H7 (cell line): ENCODE data around the gene MYH11. TPM values are rescaled to one million over a fixed set of nuclear protein-coding genes. Genes with fewer than 3 reads are reported as not detected.
"Not testable (repeated sequence)": the region's sequence is repeated elsewhere in the genome, so short reads cannot be mapped to it uniquely, and the experiment has no call there.

Source experiments
- DNase-seq: peaks from one replicate; pipeline ENCODE4 v3.0.0; 2012
- H3K27me3 ChIP-seq: 2 replicates; pipeline ENCODE4 v1.6.0; 2011; ENCODE audit warnings: mild to moderate bottlenecking, low read length; ENCODE audit not compliant: control insufficient read depth, insufficient read depth
- H3K36me3 ChIP-seq: replicated peaks from 2 replicates; pipeline ENCODE4 v1.5.1; 2011; ENCODE audit warnings: low read length; ENCODE audit not compliant: control insufficient read depth, insufficient read depth
- H3K4me3 ChIP-seq: 2 replicates; pipeline ENCODE4 v1.5.1; 2011; ENCODE audit warnings: low read depth, mild to moderate bottlenecking, control low read depth, low read length, moderate library complexity; ENCODE audit not compliant: insufficient read depth
- total RNA-seq: library from RNA; depleted of rRNA; stranded (reverse); fragments of >200 nt; shearing (Covaris generic); gene quantifications from 2 replicates; pipeline ENCODE4 v1.2.3, GENCODE V29; 2014

MYH11 gene
- total RNA-seq, 1 experiment from 2014 or later, result not detected

GRCh38 chr16:15714393-15715172 lies 142.2 kb downstream of the MYH11 start:
- Histone ChIP-seq H3K4me3 (no peak overlapping the region), H3K36me3 (0 out of 2 replicates have a peak, but pooled peaks cover 1% of the 10 kb centered on the region), H3K27me3 (no peaks in the 10 kb centered on the region)
- peak; percentile 63 for DNase-seq

GRCh38 chr16:15708997-15709396 lies 147.8 kb downstream of the MYH11 start:
- no peaks in the 10 kb centered on the region for H3K27me3 ChIP-seq
- H3K4me3 ChIP-seq, result no peak overlapping the region
- peaks cover 3% of the 10 kb centered on the region for H3K36me3 ChIP-seq
- no peak for DNase-seq

GRCh38 chr16:15708096-15708495 lies 148.7 kb downstream of the MYH11 start:
- DNase-seq, result no peak
- H3K27me3 ChIP-seq, result no peaks in the 10 kb centered on the region
- no peak overlapping the region for H3K4me3 ChIP-seq
- peaks cover 3% of the 10 kb centered on the region for H3K36me3 ChIP-seq

GRCh38 chr16:15707332-15707731 lies 149.5 kb downstream of the MYH11 start:
- no peaks in the 10 kb centered on the region for H3K27me3 ChIP-seq
- no peak for DNase-seq
- H3K4me3 ChIP-seq, result no peak overlapping the region
- peaks cover 3% of the 10 kb centered on the region for H3K36me3 ChIP-seq

GRCh38 chr16:15705064-15705565 lies 151.7 kb downstream of the MYH11 start:
- Histone ChIP-seq H3K27me3 (no peaks in the 10 kb centered on the region), H3K36me3 (peaks cover 5% of the 10 kb centered on the region), H3K4me3 (no peak overlapping the region)
- DNase-seq, result no peak

GRCh38 chr16:15704545-15704987 lies 152.3 kb downstream of the MYH11 start:
- DNase-seq, result peak; percentile 88
- Histone ChIP-seq H3K27me3 (no peaks in the 10 kb centered on the region), H3K36me3 (peaks cover 8% of the 10 kb centered on the region), H3K4me3 (no peak overlapping the region)

- no peak overlapping the region for H3K4me3 ChIP-seq
- no peak for DNase-seq
- H3K27me3 ChIP-seq, result no peaks in the 10 kb centered on the region
- peaks cover 13% of the 10 kb centered on the region for H3K36me3 ChIP-seq
These were observed 153.6 kb downstream of the MYH11 start for GRCh38 chr16:15703029-15703736.

GRCh38 chr16:15701975-15702970 lies 154.6 kb downstream of the MYH11 start:
- peaks cover 16% of the 10 kb centered on the region for H3K36me3 ChIP-seq
- no peaks in the 10 kb centered on the region for H3K27me3 ChIP-seq
- no peak overlapping the region for H3K4me3 ChIP-seq
- DNase-seq, result no peak

GRCh38 chr16:15701367-15701766 lies 155.5 kb downstream of the MYH11 start:
- DNase-seq, result no peak
- Histone ChIP-seq H3K27me3 (no peaks in the 10 kb centered on the region), H3K36me3 (peaks cover 22% of the 10 kb centered on the region), H3K4me3 (no peak overlapping the region)

- peaks cover 25% of the 10 kb centered on the region for H3K36me3 ChIP-seq
- DNase-seq, result no peak
- H3K4me3 ChIP-seq, result no peak overlapping the region
- no peaks in the 10 kb centered on the region for H3K27me3 ChIP-seq
These were observed 157.0 kb downstream of the MYH11 start for GRCh38 chr16:15699819-15700218.

GRCh38 chr16:15694499-15694898 lies 162.3 kb downstream of the MYH11 start:
- Histone ChIP-seq H3K36me3 (peaks cover 27% of the 10 kb centered on the region), H3K4me3 (no peak overlapping the region), H3K27me3 (no peaks in the 10 kb centered on the region)
- no peak for DNase-seq

- peaks cover 20% of the 10 kb centered on the region for H3K36me3 ChIP-seq
- not testable (repeated sequence) for H3K27me3 ChIP-seq, H3K4me3 ChIP-seq, DNase-seq
These were observed 164.3 kb downstream of the MYH11 start for GRCh38 chr16:15692508-15692907.

GRCh38 chr16:15691046-15691445 lies 165.8 kb downstream of the MYH11 start:
- Histone ChIP-seq H3K36me3 (peaks cover 17% of the 10 kb centered on the region), H3K4me3 (no peak overlapping the region), H3K27me3 (no peaks in the 10 kb centered on the region)
- DNase-seq, result no peak

- Histone ChIP-seq H3K36me3 (peaks cover 17% of the 10 kb centered on the region), H3K27me3 (no peaks in the 10 kb centered on the region), H3K4me3 (no peak overlapping the region)
- no peak for DNase-seq
These were observed 166.5 kb downstream of the MYH11 start for GRCh38 chr16:15690296-15690695.
